Vagina (tissue), 2 donors: ENCODE measurements around the gene GJE1. TPM values are rescaled to one million over a fixed set of nuclear protein-coding genes. Genes with fewer than 3 reads are reported as not detected.
A peak's percentile ranks its signal among the peaks of the same experiment; 100 is the strongest.
"Not testable (repeated sequence)": the region's sequence is repeated elsewhere in the genome, so short reads cannot be mapped to it uniquely, and the experiment has no call there.

Source experiments
- DNase-seq, 2 donors: peaks; one replicate each; pipeline ENCODE4 v3.0.0-alpha.2; 2017; ENCODE audit errors: extremely low spot score in 2 of 2
- H3K27ac ChIP-seq: fragments of 200-600 bp; sonication (generic); one replicate; pipeline ENCODE4 v1.5.1; 2019
- H3K27me3 ChIP-seq: fragments of 200-600 bp; sonication (generic); one replicate; pipeline ENCODE4 v1.5.1; 2019
- H3K36me3 ChIP-seq, 2 donors: fragments of 200-600 bp; sonication (generic); one replicate each; pipeline ENCODE4 v1.5.1; 2017 to 2019
- H3K4me1 ChIP-seq: fragments of 200-600 bp; sonication (generic); one replicate; pipeline ENCODE4 v1.5.1; 2019
- H3K4me3 ChIP-seq, 2 donors: fragments of 200-600 bp; sonication (generic); 1 replicate in 1 of 2; 2 replicates in 1 of 2; pipeline ENCODE4 v1.5.1; 2016 to 2019
- H3K9me3 ChIP-seq: fragments of 200-600 bp; sonication (generic); one replicate; pipeline ENCODE4 v1.5.1; 2019
- CTCF ChIP-seq, 3 experiments: fragments of 450-650 bp in 2 of 3; fragments of 200-600 bp in 1 of 3; sonication (generic) in 1 of 3; IDR thresholded peaks; one replicate each; pipeline ENCODE4 v1.5.1; 2017 to 2019; ENCODE audit warnings: antibody characterized with exemption in 3 of 3, mild to moderate bottlenecking in 2 of 3, moderate library complexity in 2 of 3
- POLR2A ChIP-seq, 2 donors: fragments of 450-650 bp; IDR thresholded peaks; one replicate each; pipeline ENCODE4 v1.6.1; 2017; ENCODE audit warnings: antibody characterized with exemption in 2 of 2, mild to moderate bottlenecking in 2 of 2, moderate library complexity in 2 of 2
- POLR2AphosphoS5 ChIP-seq, 2 donors: sonication (generic); formaldehyde crosslinking; IDR thresholded peaks; one replicate each; pipeline ENCODE4 v1.9.0; 2017; ENCODE audit warnings: antibody characterized with exemption in 2 of 2, mild to moderate bottlenecking in 2 of 2, low read depth in 1 of 2; ENCODE audit not compliant: insufficient read depth in 1 of 2
- intact Hi-C: fragments of 100-400 bp; cut with DNase I; formaldehyde crosslinking; loops from one replicate; pipeline ENCODE4 v1.15.1; 2023
- total RNA-seq: library from RNA; depleted of rRNA; stranded (reverse); fragments of >200 nt; gene quantifications from one replicate; pipeline ENCODE4 v1.2.3, GENCODE V29; 2016

Gene GJE1
- total RNA-seq, 1 donor from 2014 or later: not detected

DNA sequence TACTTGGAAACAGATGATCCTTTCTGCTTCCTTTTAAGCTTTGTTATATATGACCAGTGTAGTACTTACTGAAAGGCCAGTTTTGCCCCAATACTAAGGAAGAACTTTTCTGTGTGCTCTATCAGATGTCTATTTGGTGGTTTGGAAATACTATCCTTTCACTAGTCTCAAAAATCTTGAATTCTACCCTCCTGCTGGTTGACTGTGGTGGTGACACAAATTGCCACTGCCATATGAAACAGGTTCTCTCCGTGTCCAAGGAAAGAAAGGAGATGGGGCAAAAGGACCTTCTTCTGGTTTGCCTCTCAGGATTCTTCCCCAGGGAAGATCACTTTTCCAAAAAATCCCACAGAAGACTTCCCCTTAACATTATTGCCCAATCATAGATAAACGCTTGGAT lies 6.2 kb downstream of the GJE1 start:
- intact Hi-C loops: no loop called here
- TF ChIP-seq POLR2A (IDR thresholded peaks at IDR 0.05) (no peak), POLR2AphosphoS5 (IDR thresholded peaks at IDR 0.05; ENCODE audit: insufficient read depth in 1 of 2, low read depth in 1 of 2) (no peak), CTCF (IDR thresholded peaks at IDR 0.05) (no peak)
- Histone ChIP-seq H3K36me3 (no peaks in the 10 kb centered on the region), H3K9me3 (no peaks in the 10 kb centered on the region), H3K4me3 (no peak overlapping the region), H3K27ac (no peak overlapping the region), H3K27me3 (no peaks in the 10 kb centered on the region), H3K4me1 (no peaks in the 10 kb centered on the region)
- no peak for DNase-seq

- H3K4me1 ChIP-seq, H3K4me3 ChIP-seq, DNase-seq, H3K27me3 ChIP-seq, H3K36me3 ChIP-seq, intact Hi-C loops, H3K27ac ChIP-seq, H3K9me3 ChIP-seq: not testable (repeated sequence)
Observed at GRCh38 chr6:142141531-142141930, 8.8 kb downstream of the GJE1 start.

GRCh38 chr6:142146828-142147662 lies 14.3 kb downstream of the GJE1 start, which contains the start of the genes NMBR and VTA1:
Gene NMBR (minus strand): TSS chr6:142147122. CDS start chr6:142088658, 58,464 bp downstream.
Gene VTA1 (plus strand): TSS chr6:142147263. CDS start chr6:142147288, 25 bp downstream.
- peaks cover 31% of the 10 kb centered on the region for H3K4me1 ChIP-seq
- intact Hi-C loops: no loop called here
- no peaks in the 10 kb centered on the region for H3K9me3 ChIP-seq

DNA sequence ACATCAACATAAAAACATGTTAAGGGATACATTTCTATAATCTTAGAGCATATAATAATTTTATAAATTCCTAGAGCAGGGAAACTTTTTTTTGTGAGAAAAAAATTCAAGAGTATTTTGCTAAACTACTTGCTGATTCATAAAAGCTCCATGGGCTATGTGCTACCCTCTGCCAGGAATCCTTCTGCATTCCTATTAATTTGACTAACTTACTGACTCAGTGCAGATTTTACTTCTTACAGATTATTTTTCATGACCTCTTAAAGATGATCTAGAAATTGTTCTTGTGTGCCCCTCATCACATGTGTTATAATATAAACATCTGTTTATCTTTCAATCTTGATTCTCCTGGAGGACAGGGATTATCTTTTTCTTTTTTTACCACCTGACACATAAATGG lies 20.0 kb downstream of the GJE1 start:
- H3K4me3 ChIP-seq: no peak overlapping the region
- H3K9me3 ChIP-seq: no peaks in the 10 kb centered on the region
- intact Hi-C loops: loop anchor here (10.0 kb wide), 1 partner anchor 52 kb away; no protein-coding TSS in a partner anchor
- no peaks in the 10 kb centered on the region for H3K27me3 ChIP-seq
- H3K4me1 ChIP-seq: peaks cover 37% of the 10 kb centered on the region
- no peaks in the 10 kb centered on the region for H3K36me3 ChIP-seq
- TF ChIP-seq POLR2A (IDR thresholded peaks at IDR 0.05) (no peak), POLR2AphosphoS5 (IDR thresholded peaks at IDR 0.05; ENCODE audit: insufficient read depth in 1 of 2, low read depth in 1 of 2) (no peak), CTCF (IDR thresholded peaks at IDR 0.05) (no peak)
- no peak overlapping the region for H3K27ac ChIP-seq
- DNase-seq: no peak

More at GRCh38 chr6:142146828-142147662, 14.3 kb downstream of the GJE1 start, which contains the start of the genes NMBR and VTA1:
- Histone ChIP-seq H3K4me3 (peak within 1 kb of the TSS; percentile 78 to 86), H3K27me3 (no peaks in the 10 kb centered on the region), H3K36me3 (no peaks in the 10 kb centered on the region), H3K27ac (peak within 1 kb of the TSS; percentile 62)
- TF ChIP-seq POLR2AphosphoS5 (IDR thresholded peaks at IDR 0.05; ENCODE audit: insufficient read depth in 1 of 2, low read depth in 1 of 2) (peak; percentile 93 to 99), CTCF (IDR thresholded peaks at IDR 0.05) (peak; percentile 67 to 96 (median 80)), POLR2A (IDR thresholded peaks at IDR 0.05) (no peak)
- DNase-seq: peak; percentile 96 to 99

DNA sequence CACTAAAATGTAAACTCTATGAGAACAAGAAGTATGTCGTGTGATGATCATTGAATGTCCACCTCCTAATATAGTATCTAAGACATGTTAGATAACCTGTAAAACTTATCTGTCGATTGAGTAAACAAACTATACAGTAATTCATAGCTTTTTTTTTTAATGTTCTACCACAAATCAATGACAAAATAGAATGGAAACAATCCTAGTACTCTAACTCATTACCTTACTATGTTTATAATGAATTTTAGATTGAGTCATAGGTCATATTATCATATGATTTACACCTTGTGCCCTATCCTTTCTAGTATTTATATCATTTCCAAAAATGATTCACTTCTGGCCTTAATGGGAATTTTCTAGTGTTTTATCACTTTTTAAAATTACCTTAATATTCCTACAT lies 20.5 kb downstream of the GJE1 start:
- Histone ChIP-seq H3K4me1 (peaks cover 32% of the 10 kb centered on the region), H3K36me3 (no peaks in the 10 kb centered on the region), H3K27me3 (no peaks in the 10 kb centered on the region), H3K9me3 (no peaks in the 10 kb centered on the region), H3K4me3 (no peak overlapping the region), H3K27ac (no peak overlapping the region)
- TF ChIP-seq POLR2AphosphoS5 (IDR thresholded peaks at IDR 0.05; ENCODE audit: insufficient read depth in 1 of 2, low read depth in 1 of 2) (no peak), POLR2A (IDR thresholded peaks at IDR 0.05) (no peak), CTCF (IDR thresholded peaks at IDR 0.05) (no peak)
- DNase-seq: no peak
- intact Hi-C loops: loop anchor here (10.0 kb wide), 1 partner anchor 52 kb away; no protein-coding TSS in a partner anchor
